HG03097 (cell line): ENCODE results near the gene OTOA.
"Not testable (repeated sequence)": the region's sequence is repeated elsewhere in the genome, so short reads cannot be mapped to it uniquely, and the experiment has no call there.

Source experiments
- ATAC-seq: cut with Tn5 transposase; IDR thresholded peaks from one replicate; pipeline ENCODE4 v1.9.1; 2021; ENCODE audit not compliant: unreplicated experiment, low FRiP score

OTOA gene

DNA sequence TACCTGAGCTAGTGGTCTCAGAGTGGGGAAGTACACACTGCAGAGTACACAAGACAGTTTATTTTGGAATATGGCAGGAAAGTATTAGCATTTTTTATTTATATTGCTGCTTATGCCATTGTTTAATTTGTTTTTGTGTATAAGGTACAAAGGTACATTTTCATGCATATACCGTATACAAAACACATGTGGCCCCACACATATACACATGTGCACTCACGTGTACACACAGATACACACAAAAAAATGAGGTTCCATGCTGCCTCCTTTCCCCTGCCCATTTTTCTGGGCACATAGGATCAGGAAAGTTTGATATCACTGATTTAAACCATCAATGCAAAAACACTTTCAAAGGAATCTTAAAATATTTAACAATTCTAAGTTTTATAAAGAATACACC is 24.3 kb upstream of the OTOA start:
- ATAC-seq: no peak

DNA sequence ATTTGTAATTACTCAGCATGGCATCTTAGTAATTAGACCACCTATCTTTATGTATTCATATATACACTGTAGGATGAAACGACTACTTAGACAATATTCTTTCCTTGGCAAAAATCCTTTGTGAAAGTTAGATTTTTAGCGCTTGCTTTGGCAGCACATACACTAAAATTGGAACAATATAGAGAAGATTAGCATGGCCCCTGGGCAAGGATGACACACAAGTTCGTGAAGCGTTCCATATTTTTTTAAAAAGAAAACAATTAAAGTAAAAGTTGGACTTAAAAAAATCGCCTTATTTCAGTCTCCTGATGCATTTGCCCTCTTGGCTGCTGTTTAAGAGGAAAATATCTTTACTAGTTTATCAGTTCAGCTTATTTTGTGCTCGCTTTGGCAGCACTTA is 21.9 kb upstream of the OTOA start:
- no peak for ATAC-seq

DNA sequence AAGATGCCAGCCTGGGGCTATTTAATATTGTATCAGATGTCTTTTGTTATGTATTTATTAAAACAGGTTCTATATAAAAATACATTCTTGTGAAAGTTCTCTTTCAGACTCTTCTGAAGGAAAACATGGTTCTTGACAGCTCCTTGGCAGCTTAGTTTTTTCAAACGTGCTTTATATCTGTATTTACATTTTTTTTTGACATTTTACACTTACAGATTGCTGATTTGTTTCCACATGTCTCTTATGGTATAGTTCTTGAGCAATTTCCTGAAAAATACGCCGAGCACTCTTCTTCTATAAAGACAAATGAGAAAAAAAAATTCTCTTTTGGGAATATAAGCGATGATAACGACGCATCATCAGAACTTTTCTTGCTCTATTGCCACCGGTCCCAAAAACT is 20.9 kb upstream of the OTOA start:
- no peak for ATAC-seq

DNA sequence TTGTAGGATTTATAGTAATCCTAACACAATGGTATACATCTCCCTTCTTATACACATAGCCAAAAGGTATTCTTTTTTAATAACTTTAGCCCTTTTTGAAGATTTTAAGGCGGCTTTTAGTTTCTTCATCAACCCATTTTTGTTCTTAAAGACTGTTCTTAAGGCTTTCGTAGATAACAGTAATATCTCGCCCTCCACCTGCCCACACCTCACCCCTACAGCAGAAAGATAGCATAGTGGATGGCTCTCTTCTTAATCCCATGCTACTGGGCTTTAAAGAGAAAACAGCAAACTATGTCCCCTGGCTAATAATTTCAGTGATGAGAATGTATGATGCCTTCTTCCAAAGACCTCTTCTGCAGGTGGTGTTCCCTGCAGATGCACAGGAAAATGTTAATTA is 20.0 kb upstream of the OTOA start:
- no peak for ATAC-seq

DNA sequence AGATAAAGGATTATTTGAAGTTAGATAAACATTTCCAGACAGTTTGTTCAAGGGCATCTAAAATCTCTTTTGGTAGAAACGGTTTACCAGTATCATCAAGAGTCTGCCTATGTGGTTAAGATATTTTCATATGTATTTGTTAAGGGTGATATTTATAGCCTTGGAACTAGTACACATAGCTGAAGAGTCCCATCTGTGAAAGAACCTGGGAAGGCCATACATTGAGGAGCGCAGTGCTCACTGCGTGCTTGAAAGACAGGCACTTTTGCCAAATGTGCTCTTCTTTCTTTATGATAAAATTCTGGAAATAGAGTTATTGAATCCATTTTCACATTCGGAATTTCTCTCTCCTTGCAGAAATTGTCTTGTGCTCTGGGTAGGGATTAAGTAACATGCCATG is 19.1 kb upstream of the OTOA start:
- no peak for ATAC-seq

DNA sequence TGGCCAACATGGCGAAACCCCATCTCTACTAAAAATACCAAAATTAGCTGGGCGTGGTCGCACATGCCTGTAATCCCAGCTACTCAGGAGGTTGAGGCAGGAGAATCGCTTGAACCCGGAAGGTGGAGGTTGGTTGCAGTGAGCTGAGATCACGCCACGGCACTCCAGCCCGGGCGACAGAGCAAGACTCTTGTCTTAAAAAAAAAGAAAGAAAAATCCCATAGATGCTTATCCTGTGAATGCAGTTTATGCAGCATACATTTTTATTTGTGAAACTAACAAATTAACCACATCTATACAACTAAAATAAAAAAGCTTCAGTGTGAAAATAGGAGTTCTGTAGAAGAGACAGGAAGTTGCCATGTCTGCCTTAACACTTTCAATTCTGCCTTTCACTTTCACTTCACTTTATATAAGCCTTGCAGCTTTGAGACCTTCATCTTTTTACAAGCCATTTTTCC is 18.5 kb upstream of the OTOA start:
- ATAC-seq: peak; percentile 42

DNA sequence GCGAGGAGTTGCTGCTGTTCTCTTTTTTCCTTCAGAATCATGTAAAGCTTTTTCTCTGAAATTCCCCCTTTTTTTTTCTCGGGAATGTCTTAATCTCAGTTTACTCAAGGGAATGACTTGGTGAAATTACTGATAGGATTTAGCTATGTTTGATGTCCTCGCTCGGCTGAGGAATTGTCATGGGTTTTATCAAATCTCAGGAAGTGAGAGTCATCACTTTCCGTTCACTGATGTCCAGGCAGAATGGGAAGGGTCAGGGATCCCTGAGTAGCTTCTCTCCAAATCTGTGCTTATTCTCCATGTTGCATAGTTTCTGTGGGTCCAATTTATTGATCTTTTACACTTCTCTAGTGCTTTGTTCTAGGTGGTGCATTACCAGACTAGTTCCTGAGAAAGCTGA is 17.7 kb upstream of the OTOA start:
- no peak for ATAC-seq

DNA sequence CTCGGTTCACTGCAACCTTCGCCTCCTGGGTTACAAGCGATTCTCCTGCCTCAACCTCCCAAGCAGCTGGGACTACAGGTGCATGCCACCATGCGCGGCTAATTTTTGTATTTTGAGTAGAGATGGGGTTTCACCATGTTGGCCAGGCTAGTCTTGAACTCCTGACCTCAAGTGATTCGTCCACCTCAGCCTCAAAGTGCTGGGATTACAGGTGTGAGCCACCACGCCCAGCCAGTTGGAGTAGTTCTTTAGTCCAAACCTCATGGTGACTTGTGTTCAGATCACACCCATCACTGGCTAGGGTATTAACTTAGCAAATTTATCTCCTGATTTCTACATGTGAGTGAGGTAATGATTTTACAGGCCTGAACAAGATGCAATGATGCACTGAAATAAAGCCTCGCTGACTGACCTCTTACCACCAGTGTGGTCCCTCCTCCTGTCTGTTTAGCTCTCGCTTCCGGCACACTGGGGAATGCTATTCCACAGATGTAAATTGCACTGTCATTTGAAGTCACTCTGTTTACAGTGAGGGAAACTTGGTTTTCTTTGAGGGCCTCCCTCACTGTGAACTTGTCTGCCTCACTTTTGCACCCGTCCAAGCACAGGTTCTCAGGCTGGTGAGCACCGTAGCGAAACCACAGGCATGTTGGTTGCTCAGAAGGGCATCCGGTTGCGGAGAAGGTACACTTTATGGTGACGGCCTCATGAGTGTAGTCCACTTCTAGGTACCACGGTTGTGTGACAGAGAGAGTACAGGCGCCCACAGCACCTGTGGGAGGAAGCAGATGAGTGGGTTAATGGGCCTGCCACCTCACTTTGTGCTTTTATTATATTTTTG is 16.8 kb upstream of the OTOA start:
- ATAC-seq: peak; percentile 83

DNA sequence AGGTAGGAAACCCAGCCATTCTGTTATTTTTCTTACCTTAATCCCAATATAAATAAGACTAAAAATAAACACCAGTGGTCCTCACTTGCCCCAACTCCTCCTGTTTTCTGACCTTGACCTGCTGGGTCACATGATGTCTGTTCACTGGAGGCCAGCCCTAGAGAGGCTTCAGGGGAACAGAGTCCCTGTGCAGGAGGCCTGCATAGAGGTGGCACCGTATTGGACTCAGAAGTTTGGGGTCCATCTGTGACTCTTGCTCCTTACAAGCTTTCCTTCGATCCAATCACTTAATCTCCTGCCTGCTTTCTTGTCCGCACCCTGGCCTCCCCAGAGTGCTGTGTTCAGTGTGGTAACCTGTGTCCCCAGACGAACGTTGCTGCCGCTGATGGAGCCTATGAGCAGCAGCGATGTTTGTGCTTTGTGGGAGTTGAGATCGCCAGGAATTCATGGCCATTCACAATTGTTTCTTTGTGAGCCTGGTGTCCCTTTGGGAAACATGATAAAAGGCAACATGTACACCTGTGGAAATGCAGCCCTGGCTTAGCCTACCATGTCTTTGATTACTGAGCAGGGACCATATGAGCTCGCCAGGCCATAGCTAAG is 16.1 kb upstream of the OTOA start:
- ATAC-seq: peak; percentile 19

DNA sequence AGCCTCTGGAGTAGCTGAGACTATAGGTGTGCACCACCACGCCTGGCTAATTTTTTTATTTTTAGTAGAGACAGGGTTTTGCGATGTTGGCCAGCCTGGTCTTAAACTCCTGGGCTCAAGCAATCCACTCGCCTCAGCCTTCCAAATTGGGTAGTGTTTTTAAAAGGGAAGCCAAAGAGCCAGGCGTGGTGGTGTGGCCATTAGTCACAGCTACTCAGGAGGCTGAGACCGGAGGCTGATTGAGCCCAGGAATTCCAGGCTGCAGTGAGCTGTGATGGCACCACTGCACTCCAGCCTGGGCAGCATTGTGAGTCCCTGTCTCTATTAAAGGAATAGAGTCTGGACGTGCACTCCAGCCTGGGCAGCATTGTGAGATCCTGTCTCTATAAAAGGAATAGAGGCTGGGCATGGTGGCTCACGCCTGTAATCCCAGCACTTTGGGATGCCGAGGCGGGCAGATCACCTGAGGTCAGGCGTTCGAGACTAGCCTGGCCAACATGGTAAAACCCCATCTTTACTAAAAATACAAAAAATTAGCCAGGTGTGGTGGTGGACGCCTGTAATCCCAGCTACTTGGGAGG is 13.9 kb upstream of the OTOA start:
- ATAC-seq: not testable (repeated sequence)

DNA sequence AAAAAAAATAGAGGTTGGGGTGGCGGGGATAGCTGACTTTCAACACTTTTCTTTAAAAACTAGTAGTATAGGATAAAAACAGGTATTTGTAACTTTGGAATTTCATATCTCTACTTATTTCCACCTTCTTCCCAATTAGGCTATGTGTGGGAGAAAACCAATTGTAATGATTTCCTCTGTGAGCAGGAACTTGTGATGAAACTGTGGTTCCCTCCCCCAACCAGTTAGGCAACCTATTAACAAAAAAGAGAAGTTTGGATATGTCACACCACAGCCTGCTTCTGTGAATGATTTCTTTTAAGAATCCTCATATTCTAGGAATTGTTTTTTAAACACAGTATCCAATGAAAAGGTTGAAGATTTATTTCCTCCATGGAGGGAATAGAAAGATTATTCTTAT is 13.2 kb upstream of the OTOA start:
- no peak for ATAC-seq

DNA sequence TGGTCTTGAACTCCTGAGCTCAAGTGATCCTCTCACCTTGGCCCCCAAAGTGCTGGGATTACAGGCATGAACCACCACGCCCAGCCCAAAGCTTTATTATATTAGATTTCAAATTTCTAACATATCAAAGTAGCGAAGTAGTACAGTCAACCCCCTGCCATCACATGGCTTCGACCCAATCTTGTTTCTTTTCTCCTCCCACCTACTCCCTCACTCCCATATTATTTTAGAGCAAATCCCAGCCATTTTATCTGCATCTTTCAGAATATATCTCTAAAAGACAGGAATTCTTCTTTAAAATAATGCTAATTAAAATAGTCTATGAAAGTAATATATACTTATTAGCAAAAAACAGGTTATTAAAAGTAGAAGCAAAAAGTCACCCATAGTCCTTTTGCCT is 12.3 kb upstream of the OTOA start:
- no peak for ATAC-seq

DNA sequence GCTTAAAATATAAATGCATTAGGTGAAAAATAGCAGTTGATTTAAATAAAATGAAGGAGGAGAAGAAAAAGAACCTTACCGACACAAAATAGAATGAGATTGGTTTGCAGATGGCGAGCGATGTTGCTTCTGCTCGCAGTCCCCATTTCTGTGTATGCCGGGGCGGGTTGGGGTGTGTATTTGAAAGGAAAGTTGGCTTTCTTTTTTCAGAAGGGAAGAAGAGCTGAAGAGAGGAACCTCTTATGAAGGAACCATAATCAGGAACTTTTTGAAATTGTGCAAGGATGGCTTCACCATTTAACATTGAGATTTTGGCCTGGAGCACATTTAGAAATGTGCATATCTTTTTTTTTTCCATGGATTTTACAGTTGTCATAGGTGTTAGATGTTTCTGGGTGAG is 11.3 kb upstream of the OTOA start, which contains the start of gene IGSF6:
IGSF6 (minus strand) TSS at position 156 of the 400 bp plus-strand sequence; CDS start at position 146, 10 bp downstream.
- ATAC-seq: no peak

DNA sequence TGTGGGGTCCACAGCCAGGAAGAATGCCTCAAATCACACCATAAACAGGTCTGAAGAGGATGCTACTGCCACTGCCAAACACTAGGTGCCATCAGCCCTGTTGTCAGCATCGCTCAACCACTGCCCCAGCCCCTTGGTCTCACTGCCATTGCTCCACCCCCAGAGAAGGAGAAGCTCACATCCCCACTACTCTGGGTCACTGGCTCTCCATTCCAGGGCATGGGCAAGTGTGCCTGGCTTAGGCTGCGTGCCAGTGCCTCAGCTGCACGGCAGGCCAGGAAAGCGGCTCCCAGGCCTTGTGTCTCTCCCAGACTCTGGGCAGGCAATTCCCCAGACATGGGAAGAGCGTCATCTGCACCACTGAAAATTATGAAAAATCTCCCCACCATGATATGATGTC is 10.2 kb upstream of the OTOA start:
- ATAC-seq: no peak

DNA sequence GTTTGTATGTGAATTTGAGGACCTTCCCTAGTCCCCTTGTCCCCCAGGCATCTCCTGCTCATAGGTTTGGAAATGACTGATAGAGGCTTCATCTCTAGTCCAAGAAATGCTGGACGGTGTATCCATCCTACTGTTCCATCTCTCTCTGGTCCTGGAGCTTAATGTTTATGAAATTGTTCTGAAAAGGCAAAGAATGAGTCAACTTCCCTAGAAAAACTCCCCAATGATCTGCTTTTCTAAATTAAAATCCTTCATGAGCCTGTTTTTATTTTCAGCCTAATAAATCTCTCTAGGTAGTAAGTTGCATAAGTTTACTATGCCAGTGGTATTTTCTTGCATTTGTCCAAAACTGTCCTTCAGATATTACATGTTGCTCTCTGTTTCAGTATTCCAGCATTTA is 9.3 kb upstream of the OTOA start:
- ATAC-seq: no peak

DNA sequence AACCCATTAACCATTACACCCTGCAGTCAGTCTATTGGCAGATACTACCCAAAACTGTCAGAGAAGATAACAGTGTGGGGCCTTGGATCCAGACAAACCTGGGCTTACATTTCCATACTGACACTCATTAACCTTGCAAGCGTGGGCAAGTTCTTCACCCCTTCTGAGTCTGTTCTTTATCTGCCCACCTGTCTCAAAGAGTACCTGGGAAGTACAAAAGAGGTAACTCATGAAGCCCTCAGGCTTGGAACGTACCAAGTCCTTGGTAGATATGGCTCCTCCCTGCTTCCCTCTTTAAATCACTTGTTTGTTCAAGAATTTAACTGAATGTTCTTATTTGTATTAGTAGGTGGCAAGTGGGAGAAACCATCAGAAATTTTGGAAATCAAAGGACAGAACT is 8.9 kb upstream of the OTOA start:
- no peak for ATAC-seq

DNA sequence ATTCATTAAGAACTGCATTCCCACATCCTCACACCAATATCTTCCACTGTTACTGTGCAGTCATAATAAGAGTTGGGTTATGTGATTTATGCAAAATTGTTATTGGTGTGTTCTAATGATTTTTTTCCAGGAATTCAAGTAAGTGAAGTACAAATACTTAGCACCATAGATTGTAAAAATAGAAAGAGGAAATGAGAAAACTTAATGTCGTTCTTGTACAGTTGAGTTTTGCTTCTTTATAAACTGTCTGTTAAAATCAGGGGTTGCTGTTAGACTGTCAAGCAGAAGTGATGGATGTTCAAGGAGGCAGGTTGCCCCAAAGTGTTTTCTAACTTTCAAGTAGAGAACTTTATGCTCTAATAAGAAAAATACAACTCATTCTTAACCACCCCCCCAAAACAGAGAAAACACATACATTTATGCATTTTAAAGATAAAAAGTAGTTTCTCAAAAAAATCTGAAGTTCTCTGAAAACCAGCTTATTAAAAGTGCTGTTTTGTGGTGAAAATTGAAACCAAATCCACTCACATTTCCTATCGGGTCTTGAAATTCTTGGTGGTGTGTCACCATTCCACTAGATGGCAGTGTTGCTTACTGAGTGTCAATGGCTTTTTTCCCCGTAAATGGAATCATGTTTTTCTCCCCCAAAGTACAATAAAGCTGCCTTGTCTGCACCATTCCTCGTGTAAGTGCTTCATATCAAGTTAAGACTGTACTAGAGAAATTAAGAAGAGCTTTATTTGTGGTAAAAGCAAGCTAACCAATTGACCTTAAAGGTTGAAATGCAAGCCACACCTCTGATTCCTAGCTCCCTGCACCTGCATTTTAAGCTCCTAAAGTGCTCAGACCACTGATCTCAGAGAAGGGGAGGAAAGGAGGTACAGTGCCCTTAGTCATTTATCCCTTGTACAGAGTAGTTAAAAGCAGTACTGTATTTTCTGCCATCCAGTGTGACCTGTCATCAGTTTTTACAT is 6.7 kb upstream of the OTOA start:
- no peak for ATAC-seq

DNA sequence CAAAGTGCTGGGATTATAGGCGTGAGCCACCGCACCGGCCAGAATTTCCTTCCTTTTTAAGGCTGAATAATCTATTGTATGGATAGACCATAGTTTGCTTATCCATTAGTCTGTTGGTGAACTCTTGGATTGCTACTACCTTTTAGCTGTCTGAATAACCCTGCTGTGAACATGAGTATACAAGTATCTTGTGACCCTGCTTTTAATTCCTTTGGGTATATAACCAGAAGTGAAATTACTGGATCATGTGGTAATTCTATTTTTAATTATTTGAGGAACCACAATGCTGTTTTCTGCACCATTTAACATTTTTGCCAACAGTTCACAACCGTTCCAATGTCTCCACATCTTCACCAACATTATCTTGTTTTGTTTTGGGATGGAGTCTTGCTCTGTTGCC is 4.6 kb upstream of the OTOA start:
- no peak for ATAC-seq

DNA sequence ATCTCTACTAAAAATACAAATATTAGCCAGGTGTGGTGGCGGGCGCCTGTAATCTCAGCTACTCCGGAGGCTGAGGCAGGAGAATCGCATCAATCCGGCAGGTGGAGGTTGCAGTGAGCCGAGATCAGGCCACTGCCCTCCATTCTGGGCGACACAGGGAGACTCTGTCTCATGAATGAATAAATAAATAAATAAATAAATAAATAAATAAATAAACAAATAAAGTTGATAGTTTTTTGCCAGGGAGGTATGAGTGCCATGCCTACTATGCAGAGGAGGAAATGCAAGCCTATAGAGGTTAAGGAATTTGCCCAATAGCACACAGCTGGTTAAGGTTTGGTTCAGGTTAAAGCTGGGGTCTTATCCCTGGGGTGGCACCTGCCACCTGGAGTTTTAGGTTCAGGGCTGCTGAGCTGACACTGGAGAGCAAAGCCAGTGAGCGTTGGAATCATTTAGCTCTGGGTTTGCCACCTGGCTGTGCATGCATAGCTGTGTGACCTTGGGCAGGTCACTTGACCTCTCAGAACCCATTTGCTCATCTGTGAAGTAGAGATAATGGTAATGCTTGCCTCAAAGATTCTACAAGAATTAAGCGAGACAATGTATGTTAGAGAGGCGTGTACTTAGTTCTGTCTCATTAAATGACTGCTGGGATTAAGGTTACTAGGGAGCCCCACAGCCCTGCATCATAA is 1.2 kb downstream of the OTOA start:
- ATAC-seq: no peak

DNA sequence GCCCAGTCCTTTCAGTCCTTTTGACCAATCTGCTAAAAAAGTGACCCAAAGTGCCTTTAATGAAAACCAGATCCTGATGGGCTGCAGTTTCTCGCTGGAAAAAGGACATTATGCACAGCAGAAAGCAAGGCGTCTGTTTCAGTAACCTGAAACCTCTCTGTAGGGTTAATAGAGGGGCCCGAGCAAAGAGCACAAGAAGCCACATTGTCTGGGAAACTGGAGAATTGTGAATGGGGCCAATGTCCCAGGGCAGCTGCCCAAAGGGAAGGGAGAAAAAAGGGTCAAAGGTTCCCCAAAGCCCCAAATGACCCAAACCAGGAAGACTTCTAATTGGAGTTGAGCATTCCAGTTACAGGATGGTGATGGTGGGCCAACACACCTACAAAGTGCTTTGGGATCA is 3.0 kb downstream of the OTOA start:
- no peak for ATAC-seq
